Measurements from ENCODE around the gene SLC22A5.

DNA sequence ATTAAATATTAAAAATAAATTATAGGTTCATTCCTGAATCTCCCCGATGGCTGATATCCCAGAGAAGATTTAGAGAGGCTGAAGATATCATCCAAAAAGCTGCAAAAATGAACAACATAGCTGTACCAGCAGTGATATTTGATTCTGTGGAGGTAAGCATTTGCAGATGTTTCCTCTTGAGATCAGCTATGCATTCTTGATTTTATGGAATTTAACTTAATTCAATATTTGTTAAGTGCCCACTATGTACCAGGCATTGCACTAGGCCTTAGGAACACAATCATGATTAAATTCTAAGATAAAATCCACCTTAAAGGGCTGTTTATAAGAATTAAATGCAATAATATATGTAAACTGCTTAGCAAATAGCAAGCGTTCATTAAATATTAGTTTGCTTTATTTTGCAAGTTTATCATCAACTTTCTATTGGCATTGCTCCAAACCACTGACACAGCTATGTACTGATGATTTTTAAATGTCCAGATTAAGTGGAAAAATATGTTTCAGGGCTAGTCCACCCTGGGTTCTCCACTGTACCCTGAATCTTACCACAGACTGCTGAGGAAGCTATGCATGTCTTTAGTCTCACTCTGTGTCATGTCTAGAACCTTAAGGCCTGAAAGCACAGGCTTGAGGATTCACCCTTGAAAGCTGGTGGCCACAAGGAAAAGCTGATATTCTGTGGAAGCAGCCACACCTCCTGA is 42.1 kb upstream of the SLC22A5 start:
- TF ChIP-seq ZNF263 (CRISPR knock-in tag; IDR thresholded peaks at IDR 0.05; ENCODE audit: low read depth) (no peak), CREM (CRISPR knock-in tag; IDR thresholded peaks at IDR 0.05) (no peak), IRF2 (CRISPR knock-in tag; IDR thresholded peaks at IDR 0.05; ENCODE audit: borderline replicate concordance, low read depth) (no peak), ETV6 (CRISPR knock-in tag; IDR thresholded peaks at IDR 0.05) (no peak), NFYB (CRISPR knock-in tag; conservative IDR thresholded peaks at IDR 0.05; ENCODE audit: low read depth) (no peak)
- TF ChIP-seq, protein P1, sequence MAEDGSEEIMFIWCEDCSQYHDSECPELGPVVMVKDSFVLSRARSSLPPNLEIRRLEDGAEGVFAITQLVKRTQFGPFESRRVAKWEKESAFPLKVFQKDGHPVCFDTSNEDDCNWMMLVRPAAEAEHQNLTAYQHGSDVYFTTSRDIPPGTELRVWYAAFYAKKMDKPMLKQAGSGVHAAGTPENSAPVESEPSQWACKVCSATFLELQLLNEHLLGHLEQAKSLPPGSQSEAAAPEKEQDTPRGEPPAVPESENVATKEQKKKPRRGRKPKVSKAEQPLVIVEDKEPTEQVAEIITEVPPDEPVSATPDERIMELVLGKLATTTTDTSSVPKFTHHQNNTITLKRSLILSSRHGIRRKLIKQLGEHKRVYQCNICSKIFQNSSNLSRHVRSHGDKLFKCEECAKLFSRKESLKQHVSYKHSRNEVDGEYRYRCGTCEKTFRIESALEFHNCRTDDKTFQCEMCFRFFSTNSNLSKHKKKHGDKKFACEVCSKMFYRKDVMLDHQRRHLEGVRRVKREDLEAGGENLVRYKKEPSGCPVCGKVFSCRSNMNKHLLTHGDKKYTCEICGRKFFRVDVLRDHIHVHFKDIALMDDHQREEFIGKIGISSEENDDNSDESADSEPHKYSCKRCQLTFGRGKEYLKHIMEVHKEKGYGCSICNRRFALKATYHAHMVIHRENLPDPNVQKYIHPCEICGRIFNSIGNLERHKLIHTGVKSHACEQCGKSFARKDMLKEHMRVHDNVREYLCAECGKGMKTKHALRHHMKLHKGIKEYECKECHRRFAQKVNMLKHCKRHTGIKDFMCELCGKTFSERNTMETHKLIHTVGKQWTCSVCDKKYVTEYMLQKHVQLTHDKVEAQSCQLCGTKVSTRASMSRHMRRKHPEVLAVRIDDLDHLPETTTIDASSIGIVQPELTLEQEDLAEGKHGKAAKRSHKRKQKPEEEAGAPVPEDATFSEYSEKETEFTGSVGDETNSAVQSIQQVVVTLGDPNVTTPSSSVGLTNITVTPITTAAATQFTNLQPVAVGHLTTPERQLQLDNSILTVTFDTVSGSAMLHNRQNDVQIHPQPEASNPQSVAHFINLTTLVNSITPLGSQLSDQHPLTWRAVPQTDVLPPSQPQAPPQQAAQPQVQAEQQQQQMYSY (CRISPR knock-in tag; IDR thresholded peaks at IDR 0.05) = no peak
- TF ChIP-seq, protein P2, sequence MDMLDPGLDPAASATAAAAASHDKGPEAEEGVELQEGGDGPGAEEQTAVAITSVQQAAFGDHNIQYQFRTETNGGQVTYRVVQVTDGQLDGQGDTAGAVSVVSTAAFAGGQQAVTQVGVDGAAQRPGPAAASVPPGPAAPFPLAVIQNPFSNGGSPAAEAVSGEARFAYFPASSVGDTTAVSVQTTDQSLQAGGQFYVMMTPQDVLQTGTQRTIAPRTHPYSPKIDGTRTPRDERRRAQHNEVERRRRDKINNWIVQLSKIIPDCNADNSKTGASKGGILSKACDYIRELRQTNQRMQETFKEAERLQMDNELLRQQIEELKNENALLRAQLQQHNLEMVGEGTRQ (CRISPR knock-in tag; IDR thresholded peaks at IDR 0.05) = no peak

Measured in WTC11 (cell line).